Fibroblast of lung (primary cell): ENCODE data around the gene CRMP1.

ENCODE experiments used
- CTCF ChIP-seq, 2 donors: IDR thresholded peaks in 1 of 2; conservative IDR thresholded peaks in 1 of 2; 1 replicate in 1 of 2; 2 replicates in 1 of 2; pipeline ENCODE4 v1.5.1; 2011 to 2012; ENCODE audit warnings: low read length in 2 of 2, control low read depth in 1 of 2, inconsistent platforms in 1 of 2, low read depth in 1 of 2, mild to moderate bottlenecking in 1 of 2
- EZH2 ChIP-seq: IDR thresholded peaks from 2 replicates; pipeline ENCODE4 v1.5.1; 2012; ENCODE audit warnings: low read length, control low read depth, mild to moderate bottlenecking; ENCODE audit errors: missing control alignments

- TF ChIP-seq CTCF (conservative IDR thresholded peaks at IDR 0.05 in 1 of 2, IDR thresholded peaks at IDR 0.05 in 1 of 2; ENCODE audit: low read depth in 1 of 2, low read length in 2 of 2) (no peak), EZH2 (no peak)
These were observed 705 bp upstream of the CRMP1 start for GRCh38 chr4:5893591-5893990.
